ENCODE results near the gene LNX2.

LNX2 gene

DNA sequence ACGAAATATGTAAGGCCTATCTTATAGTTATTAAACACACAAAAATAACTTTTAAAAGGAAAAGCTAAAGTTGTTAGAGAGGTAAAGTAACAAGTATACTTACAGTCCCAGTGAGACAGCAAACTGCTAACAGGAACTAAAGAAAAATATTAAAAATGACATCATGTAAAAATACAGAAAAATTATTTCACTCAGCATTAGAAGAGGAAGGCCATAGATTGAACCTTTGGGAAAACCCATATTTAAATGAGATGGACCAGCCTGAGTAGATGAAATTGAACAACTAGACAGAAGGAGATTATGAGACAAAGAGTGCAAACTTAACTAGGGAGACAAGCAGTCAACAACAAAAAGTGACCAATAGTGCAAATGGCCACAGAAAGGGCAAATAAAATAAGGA, 49.4 kb downstream of the LNX2 start:
- in situ Hi-C loops (cut with MboI; ENCODE audit: low sequenced_read_pairs), result no loop called here

DNA sequence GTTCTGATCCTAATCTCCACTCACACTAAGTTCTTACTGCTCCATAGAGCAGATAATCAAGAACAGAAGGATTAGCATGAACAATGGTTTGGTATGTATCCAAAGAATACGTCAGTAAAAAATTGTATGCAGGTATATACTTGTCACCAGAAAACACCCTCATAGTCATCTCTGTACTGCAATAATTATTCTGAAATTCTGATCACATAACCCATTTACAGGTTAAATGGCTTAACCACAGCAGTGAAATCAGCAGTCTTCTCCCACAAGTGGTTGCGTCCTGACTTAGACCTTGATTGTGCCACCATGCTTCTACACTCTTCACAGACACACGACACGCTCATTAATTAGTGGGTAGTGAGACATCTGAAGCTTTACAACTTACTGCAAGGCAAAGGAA, 50.9 kb downstream of the LNX2 start:
- in situ Hi-C loops (cut with MboI; ENCODE audit: low sequenced_read_pairs), result no loop called here

- in situ Hi-C loops (cut with MboI; ENCODE audit: low sequenced_read_pairs), result no loop called here
Measured at GRCh38 chr13:27565818-27566217, 54.5 kb downstream of the LNX2 start.

DNA sequence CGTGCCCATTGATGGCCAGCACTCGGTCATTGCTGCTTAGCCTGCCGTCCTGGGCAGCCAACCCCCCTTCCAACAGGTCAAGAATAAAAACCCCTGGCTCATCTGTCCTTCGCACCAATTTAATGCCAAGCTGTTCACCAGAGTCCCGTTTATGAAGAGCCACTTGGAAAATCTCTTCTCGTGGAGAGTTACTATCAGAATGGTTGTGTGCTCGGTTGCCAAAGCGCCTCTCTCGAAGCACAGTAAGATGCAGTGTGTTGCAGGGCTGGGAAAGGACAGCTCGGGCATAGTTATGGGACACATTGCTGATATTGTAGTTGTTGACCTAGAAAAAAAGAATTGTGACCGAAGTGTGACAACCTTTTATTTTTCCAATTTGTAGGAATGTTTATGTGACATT, 57.9 kb downstream of the LNX2 start:
- in situ Hi-C loops (cut with MboI; ENCODE audit: low sequenced_read_pairs), result no loop called here

DNA sequence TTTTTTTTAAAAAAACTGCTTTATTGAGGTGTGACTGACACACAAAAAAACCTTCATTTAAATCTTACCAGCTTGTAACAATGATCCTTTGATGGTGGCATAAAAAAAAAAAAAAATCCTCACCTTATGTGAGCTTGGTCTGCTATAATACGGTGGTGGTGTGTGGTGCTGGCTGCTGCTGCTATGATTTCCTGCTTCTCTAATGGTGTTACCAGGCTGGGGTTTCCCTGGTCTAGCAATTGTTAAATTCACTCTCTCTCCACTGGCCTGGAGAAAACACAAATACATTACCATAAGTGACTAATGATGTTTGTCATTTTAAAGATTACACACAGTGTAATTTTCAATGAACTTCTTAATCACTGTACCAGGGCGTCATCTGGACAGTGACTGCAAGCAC, 60.6 kb downstream of the LNX2 start:
- in situ Hi-C loops (cut with MboI; ENCODE audit: low sequenced_read_pairs), result no loop called here

- in situ Hi-C loops (cut with MboI; ENCODE audit: low sequenced_read_pairs), result no loop called here
Measured at GRCh38 chr13:27556109-27556508, 64.2 kb downstream of the LNX2 start.

- in situ Hi-C loops (cut with MboI; ENCODE audit: low sequenced_read_pairs), result no loop called here
Measured at GRCh38 chr13:27551562-27551961, 68.8 kb downstream of the LNX2 start.

DNA sequence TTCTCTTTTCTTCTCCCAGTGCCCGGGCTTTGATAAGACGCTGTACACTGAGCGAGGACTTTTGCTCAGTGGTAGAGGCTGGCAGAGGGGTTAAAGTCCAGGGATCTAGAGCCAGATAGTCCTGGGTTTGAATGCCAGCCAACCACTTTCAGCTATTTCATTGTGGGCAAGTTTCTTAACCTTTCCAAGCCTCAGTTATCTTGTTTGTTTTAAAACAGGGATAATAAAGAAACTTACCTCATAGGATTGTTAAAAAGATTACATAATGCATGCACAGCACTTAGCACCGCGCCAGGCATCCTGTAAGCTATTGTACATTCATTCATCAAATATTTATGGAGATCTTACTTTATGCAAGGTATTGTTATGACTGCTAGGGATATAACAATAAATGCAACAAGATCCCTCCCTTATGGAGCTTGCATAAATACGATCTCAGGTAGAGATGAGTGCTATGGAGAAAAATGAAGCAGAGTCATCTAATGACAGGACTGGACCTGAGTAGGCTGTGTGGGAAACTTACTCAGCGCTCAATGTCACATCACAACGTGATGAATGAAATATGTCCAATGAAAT, 70.8 kb downstream of the LNX2 start:
- in situ Hi-C loops (cut with MboI; ENCODE audit: low sequenced_read_pairs), result no loop called here

DNA sequence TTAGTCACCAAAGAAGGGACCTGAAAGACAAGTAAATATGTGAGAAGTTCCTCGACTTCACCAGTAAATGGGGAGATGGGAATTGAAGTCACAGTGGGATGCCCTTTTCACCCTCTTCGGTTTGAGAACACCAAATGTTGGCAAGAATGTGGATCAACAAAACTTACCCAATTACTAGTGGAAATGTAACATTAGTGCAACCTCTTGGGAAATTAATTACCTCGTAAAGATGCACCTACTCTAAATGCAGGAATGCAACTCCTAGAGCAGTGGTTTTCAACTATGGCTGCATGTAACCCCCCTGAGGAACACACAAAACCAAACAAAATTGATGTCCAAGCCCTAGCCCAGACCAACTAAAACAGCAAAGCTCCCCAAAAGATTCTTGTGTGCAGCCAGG, 78.1 kb downstream of the LNX2 start:
- in situ Hi-C loops (cut with MboI; ENCODE audit: low sequenced_read_pairs), result no loop called here

DNA sequence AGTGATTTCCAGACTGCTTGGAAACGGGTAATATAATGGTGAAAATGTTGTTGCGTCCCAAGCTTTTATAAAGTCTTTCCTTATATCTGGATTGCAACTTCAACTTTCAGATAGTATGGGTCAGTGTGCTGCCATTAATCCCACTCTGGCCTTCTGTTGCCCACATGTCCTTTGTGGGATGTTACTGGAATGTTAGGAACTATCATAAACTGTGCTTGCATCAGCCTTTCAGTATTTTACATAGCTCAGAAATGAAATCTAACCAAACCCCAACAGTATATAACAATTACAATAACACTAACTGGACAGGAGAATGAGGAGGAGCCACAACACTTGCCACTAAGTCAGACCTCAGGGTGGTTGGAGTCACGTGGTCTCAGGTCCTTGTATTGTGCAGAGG, 78.9 kb downstream of the LNX2 start:
- in situ Hi-C loops (cut with MboI; ENCODE audit: low sequenced_read_pairs), result no loop called here

- in situ Hi-C loops (cut with MboI; ENCODE audit: low sequenced_read_pairs), result no loop called here
Measured at GRCh38 chr13:27536361-27537101, 83.8 kb downstream of the LNX2 start.

DNA sequence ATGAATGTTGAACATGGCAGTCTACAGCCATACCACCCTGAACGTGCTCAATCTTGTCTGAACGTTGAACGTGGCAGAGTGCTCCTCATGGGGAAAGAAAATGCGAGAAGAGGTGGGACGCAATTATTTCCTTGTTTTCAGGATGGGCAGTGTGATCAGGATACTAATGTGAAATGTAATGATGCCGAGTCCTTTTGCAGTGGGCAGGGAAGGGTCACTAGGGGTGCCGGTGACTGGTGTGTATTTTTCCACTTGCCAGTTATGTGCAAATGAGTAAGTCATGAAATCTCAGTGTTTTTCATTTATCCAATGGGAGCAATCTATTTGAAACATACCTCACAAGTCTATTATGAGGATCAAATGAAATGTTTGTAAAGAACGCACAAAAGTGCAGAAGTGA, 84.8 kb downstream of the LNX2 start:
- in situ Hi-C loops (cut with MboI; ENCODE audit: low sequenced_read_pairs), result no loop called here

- in situ Hi-C loops (cut with MboI; ENCODE audit: low sequenced_read_pairs), result no loop called here
Measured at GRCh38 chr13:27534981-27535380, 85.3 kb downstream of the LNX2 start.

GRCh38 chr13:27534108-27534980, 86.0 kb downstream of the LNX2 start:
- in situ Hi-C loops (cut with MboI; ENCODE audit: low sequenced_read_pairs), result no loop called here

DNA sequence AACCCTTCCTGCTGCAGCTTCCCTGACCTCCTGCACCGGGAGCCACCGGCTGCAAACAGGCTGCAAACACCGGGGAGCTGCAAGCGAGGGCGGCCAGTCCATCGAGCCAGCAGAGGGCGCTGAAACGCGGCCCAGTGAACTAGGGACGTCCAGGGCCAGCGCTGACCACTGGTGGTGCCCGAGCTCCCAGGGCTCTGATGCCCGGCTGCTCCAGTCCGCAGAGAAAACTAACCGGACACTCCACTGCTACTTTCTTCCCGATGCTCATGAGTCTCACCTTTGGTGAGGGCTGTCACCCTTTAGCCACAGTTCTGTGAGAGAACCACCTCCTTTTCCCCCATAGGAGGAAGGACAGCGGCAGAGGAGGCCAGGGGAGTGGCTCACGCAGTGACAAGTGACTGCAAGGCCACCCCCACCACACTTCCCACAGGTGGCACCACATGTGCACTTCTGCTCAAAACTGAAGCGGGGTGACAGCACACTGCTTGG, 87.1 kb downstream of the LNX2 start:
- in situ Hi-C loops (cut with MboI; ENCODE audit: low sequenced_read_pairs), result no loop called here

DNA sequence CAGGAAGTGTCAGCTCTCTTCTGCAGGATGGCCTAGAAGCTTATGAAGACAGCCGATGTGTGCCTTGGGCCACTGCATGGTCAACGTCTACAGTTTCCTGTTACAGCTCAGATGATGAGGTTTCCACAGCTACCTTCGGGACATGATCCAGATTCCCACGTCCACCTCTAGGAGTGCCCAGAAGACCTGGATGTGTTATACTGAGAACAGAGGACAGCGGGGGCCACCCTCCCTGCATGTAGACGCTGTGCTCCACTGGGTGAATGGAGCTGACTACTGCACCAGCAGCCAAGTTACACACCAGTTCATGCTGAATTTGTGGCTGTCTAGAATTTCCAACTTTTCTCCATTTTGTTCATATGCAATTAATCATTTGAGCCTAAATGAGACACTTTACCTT, 91.4 kb downstream of the LNX2 start:
- in situ Hi-C loops (cut with MboI; ENCODE audit: low sequenced_read_pairs), result no loop called here

DNA sequence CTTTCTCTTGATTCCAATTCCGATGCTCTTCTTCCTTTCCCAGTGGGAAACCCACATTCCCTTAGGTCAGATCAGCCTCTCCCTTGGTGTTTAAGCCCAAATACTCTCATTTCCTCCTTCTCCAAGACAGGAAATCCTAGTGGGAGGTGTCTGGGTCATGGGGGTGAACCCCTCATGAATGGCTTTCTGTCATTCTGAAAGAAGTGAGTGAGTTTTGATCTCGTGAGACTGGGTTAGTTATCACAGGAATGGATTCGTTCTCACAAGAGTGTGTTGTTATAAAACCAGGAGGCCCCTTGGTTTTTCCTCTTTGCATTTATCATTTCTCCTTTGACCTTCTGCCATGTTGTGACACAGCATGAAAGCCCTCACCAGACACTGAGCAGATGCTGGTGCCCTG, 93.8 kb downstream of the LNX2 start:
- in situ Hi-C loops (cut with MboI; ENCODE audit: low sequenced_read_pairs), result no loop called here

DNA sequence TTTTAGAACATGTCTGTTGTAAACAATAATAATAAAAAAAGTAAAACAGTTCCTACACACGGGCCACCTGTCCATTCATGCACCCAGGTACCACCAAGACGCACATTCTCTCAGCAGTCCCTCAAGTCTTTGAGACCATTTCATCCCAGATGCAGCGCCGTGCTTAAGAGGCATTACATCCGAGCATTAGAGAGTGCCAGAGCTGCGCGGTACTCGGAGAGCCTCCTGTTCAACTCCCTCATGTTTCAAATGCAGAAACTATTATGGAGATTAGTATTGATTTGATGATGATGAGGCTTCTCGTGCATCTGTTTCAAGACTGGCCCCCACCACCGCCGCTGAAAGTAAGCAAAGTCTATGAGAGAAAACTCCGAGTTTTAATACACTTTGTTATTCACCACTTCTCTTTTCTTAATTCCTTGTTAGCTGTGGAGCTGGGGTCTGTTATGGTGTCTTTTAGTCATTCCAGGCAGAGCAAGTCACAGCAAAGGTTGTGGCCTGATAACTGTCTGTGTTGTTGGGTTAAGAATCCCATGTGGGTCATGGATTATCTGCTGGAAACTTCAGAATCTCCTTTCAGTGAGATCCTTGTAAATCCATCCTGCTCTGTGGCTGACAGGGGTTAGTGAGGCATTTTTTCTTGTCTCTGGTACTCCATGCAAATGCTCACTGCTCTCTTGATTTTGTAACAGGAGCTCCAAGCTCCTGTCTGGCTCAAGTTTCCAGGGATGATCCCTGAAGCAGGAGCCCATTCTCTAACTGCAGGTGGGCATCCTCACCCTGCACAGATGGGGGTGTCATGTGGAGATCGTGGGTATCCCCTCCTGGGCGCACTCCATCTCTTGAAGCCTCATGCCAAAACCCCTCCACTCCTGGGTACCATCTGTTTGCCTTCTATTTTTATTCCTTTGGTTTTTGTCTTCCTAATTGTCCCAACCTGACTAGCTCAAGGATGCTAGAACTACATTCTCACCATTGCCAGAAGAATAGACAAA, 95.1 kb downstream of the LNX2 start:
- in situ Hi-C loops (cut with MboI; ENCODE audit: low sequenced_read_pairs), result no loop called here

- in situ Hi-C loops (cut with MboI; ENCODE audit: low sequenced_read_pairs), result no loop called here
Measured at GRCh38 chr13:27523346-27524073, 96.8 kb downstream of the LNX2 start.

DNA sequence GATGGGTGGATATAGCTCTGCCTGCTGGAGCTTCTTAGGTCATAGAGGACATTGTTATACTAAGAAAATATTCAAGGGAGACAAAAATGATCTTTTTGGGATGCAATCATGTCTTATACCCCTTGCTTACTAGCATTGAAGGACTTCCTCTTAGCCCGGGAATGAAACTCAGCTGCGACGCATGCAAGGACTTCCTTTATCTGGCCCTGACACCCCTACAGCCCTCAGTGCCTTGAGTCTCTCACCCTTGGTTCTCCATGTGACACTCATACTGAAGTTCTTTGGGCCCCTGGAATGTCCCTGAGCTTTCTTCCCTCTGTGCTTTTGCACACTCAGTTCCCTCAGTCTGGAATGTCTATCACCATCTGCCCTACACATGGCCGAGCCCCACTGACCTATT, 97.5 kb downstream of the LNX2 start:
- in situ Hi-C loops (cut with MboI; ENCODE audit: low sequenced_read_pairs), result no loop called here

All from HL-60/S4 (cell line).